GM19452 (cell line): ENCODE results near the gene CRYBG3.

Experiments used
- ATAC-seq: cut with Tn5 transposase; IDR thresholded peaks from one replicate; pipeline ENCODE4 v1.9.1; 2021; ENCODE audit not compliant: unreplicated experiment

The CRYBG3 gene

GRCh38 chr3:97970956-97971620, 149.3 kb downstream of the CRYBG3 start:
- ATAC-seq: no peak

GRCh38 chr3:97971679-97972567, 150.1 kb downstream of the CRYBG3 start, which contains the start of gene RIOX2:
Gene RIOX2, minus strand, starts transcription at chr3:97972431. Its CDS starts 4,838 bp downstream, at chr3:97967593.
- ATAC-seq: peak; percentile 87

- no peak for ATAC-seq
Measured at GRCh38 chr3:97972976-97973375, 151.2 kb downstream of the CRYBG3 start.

GRCh38 chr3:97974996-97975395, 153.2 kb downstream of the CRYBG3 start:
- ATAC-seq: no peak

GRCh38 chr3:97975466-97975865, 153.7 kb downstream of the CRYBG3 start:
- ATAC-seq: no peak

GRCh38 chr3:97979610-97980009, 157.8 kb downstream of the CRYBG3 start:
- no peak for ATAC-seq

GRCh38 chr3:97981886-97982285, 160.1 kb downstream of the CRYBG3 start:
- no peak for ATAC-seq

GRCh38 chr3:97983933-97984491, 162.2 kb downstream of the CRYBG3 start:
- no peak for ATAC-seq

- no peak for ATAC-seq
Measured at GRCh38 chr3:97987306-97987705, 165.5 kb downstream of the CRYBG3 start.

- ATAC-seq: no peak
Measured at GRCh38 chr3:97988784-97989568, 167.2 kb downstream of the CRYBG3 start.

- no peak for ATAC-seq
Measured at GRCh38 chr3:97990624-97991292, 168.9 kb downstream of the CRYBG3 start.

- ATAC-seq: no peak
Measured at GRCh38 chr3:97991293-97991682, 169.5 kb downstream of the CRYBG3 start.

GRCh38 chr3:97992547-97993173, 170.8 kb downstream of the CRYBG3 start:
- no peak for ATAC-seq

- ATAC-seq: no peak
Measured at GRCh38 chr3:97993526-97993925, 171.7 kb downstream of the CRYBG3 start.

GRCh38 chr3:97994328-97994945, 172.6 kb downstream of the CRYBG3 start:
- ATAC-seq: no peak
